CD4-positive, alpha-beta T cell treated with Interleukin-21 for 1 hour (primary cell): Measurements from ENCODE around the gene PRR20G.
"Not testable (repeated sequence)": the region's sequence is repeated elsewhere in the genome, so short reads cannot be mapped to it uniquely, and the experiment has no call there.

Source experiments
- DNase-seq: peaks from one replicate; pipeline ENCODE4 v3.0.0-alpha.2; 2020

The PRR20G gene

GRCh38 chr3:127296959-127297358 is 9.1 kb upstream of the PRR20G start:
- DNase-seq = no peak

- no peak for DNase-seq
Observed at GRCh38 chr3:127296166-127296565, 8.3 kb upstream of the PRR20G start.

GRCh38 chr3:127293650-127294049 is 5.8 kb upstream of the PRR20G start:
- DNase-seq = not testable (repeated sequence)

- no peak for DNase-seq
Observed at GRCh38 chr3:127291611-127292010, 3.8 kb upstream of the PRR20G start.

GRCh38 chr3:127291114-127291513 is 3.3 kb upstream of the PRR20G start:
- no peak for DNase-seq

- DNase-seq = no peak
Observed at GRCh38 chr3:127289706-127290575, 2.1 kb upstream of the PRR20G start.

GRCh38 chr3:127288921-127289705 is 1.3 kb upstream of the PRR20G start:
- DNase-seq = no peak

- DNase-seq = no peak
Observed at GRCh38 chr3:127288343-127288742, 497 bp upstream of the PRR20G start.

- DNase-seq = no peak
Observed at GRCh38 chr3:127286571-127287140, 1.2 kb downstream of the PRR20G start.

- DNase-seq = no peak
Observed at GRCh38 chr3:127284258-127284657, 3.6 kb downstream of the PRR20G start.

GRCh38 chr3:127277561-127277960 is 10.3 kb downstream of the PRR20G start:
- no peak for DNase-seq

GRCh38 chr3:127276995-127277394 is 10.9 kb downstream of the PRR20G start:
- no peak for DNase-seq

- DNase-seq = no peak
Observed at GRCh38 chr3:127276396-127276795, 11.4 kb downstream of the PRR20G start.

GRCh38 chr3:127275287-127275781 is 12.5 kb downstream of the PRR20G start:
- no peak for DNase-seq

- DNase-seq = no peak
Observed at GRCh38 chr3:127274200-127274760, 13.6 kb downstream of the PRR20G start.

GRCh38 chr3:127273206-127273605 is 14.6 kb downstream of the PRR20G start:
- no peak for DNase-seq

- no peak for DNase-seq
Observed at GRCh38 chr3:127266186-127266585, 21.7 kb downstream of the PRR20G start.

- no peak for DNase-seq
Observed at GRCh38 chr3:127265581-127265981, 22.3 kb downstream of the PRR20G start.

- DNase-seq = no peak
Observed at GRCh38 chr3:127264794-127265514, 22.9 kb downstream of the PRR20G start.

GRCh38 chr3:127264292-127264691 is 23.6 kb downstream of the PRR20G start:
- DNase-seq = no peak

- no peak for DNase-seq
Observed at GRCh38 chr3:127263586-127264231, 24.1 kb downstream of the PRR20G start.

GRCh38 chr3:127263037-127263436 is 24.8 kb downstream of the PRR20G start:
- no peak for DNase-seq
